ENCODE data around the gene HID1. TPM values are rescaled to one million over a fixed set of nuclear protein-coding genes. Genes with fewer than 3 reads are reported as not detected.

The HID1 gene
- total RNA-seq, 1 donor = 4.3 TPM

DNA sequence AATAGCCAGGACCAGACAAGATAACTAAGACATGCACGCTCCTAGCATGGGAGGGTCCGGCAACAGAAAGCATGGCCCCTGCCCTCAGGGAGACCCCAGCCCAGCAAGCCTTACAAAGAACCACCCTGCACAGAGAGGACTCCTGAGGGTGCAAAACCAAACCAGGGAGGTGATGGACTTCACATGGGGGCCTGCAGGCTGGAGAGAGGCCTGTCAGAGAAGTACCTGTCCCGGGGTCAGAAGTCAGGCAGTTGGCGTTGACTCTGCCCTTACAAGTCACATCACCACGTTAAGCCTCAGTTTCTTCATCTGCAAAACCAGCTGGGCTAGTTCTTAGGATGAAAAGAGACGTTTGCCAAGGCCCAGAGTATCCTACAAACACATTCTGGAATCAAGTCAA, 43.8 kb downstream of the HID1 start:
- no peak for DNase-seq (ENCODE audit: low read depth)
- TF ChIP-seq, protein P1, sequence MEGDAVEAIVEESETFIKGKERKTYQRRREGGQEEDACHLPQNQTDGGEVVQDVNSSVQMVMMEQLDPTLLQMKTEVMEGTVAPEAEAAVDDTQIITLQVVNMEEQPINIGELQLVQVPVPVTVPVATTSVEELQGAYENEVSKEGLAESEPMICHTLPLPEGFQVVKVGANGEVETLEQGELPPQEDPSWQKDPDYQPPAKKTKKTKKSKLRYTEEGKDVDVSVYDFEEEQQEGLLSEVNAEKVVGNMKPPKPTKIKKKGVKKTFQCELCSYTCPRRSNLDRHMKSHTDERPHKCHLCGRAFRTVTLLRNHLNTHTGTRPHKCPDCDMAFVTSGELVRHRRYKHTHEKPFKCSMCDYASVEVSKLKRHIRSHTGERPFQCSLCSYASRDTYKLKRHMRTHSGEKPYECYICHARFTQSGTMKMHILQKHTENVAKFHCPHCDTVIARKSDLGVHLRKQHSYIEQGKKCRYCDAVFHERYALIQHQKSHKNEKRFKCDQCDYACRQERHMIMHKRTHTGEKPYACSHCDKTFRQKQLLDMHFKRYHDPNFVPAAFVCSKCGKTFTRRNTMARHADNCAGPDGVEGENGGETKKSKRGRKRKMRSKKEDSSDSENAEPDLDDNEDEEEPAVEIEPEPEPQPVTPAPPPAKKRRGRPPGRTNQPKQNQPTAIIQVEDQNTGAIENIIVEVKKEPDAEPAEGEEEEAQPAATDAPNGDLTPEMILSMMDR (IDR thresholded peaks at IDR 0.05; ENCODE audit: insufficient read depth, low read depth, low read length) = no peak
- no peak overlapping the region for H3K4me3 ChIP-seq (ENCODE audit: low read depth, low read length)

DNA sequence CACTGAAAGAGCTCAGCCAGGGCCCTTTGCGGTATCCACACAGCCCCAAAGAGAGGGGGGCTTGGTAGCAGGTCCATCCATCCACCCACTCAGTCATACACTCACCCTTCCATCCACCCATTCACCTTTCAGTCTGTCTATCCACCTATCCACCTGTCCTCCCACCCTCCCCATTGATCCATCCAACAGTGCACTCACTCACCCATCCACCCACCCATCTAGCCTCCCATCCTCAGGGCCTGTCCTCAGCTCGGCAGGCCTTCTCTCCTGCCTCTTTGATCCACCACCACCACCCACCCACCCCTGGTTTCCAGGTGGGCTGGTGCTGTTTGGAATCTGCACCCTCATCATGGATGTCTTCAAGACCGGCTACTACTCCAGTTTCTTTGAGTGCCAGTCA, 47.3 kb downstream of the HID1 start:
- TF ChIP-seq, protein P1 (IDR thresholded peaks at IDR 0.05; ENCODE audit: insufficient read depth, low read depth, low read length) = no peak
- DNase-seq (ENCODE audit: low read depth) = no peak
- no peak overlapping the region for H3K4me3 ChIP-seq (ENCODE audit: low read depth, low read length)

DNA sequence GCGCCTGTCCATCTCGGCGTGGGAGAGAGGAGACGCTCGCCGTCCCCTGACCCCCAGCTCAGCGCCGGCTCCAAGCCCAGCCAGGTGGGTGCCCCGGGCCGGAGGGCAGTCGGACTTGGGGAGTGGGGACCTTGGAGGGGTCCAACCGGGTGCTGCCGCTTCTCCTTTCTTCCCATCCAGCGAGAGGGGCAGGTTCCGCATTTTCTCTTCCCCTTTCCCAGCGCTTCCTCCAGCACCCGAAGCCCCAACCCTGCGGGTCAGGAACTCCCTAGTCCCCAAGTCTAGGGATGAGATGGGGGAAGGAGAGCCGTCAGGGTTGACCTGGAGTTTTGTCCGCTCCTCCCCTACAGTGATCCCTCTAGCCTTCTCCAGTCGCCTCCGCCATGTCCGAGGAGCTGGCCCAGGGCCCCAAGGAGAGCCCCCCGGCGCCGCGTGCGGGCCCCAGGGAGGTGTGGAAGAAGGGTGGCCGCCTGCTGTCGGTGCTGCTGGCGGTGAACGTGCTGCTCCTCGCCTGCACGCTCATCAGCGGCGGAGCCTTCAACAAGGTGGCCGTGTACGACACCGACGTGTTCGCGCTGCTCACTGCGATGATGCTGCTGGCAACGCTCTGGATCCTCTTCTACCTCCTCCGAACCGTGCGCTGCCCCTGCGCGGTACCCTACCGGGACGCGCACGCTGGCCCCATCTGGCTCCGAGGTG, 48.2 kb downstream of the HID1 start, which contains the start of gene OTOP2:
Gene OTOP2, plus strand, starts transcription at position 24 of the 699 bp plus-strand sequence. Its CDS starts 360 bp downstream, at position 384.
- H3K4me3 ChIP-seq (ENCODE audit: low read depth, low read length) = peak within 1 kb of the TSS; percentile 27
- no peak for DNase-seq (ENCODE audit: low read depth)
- TF ChIP-seq, protein P1 (IDR thresholded peaks at IDR 0.05; ENCODE audit: insufficient read depth, low read depth, low read length) = no peak

DNA sequence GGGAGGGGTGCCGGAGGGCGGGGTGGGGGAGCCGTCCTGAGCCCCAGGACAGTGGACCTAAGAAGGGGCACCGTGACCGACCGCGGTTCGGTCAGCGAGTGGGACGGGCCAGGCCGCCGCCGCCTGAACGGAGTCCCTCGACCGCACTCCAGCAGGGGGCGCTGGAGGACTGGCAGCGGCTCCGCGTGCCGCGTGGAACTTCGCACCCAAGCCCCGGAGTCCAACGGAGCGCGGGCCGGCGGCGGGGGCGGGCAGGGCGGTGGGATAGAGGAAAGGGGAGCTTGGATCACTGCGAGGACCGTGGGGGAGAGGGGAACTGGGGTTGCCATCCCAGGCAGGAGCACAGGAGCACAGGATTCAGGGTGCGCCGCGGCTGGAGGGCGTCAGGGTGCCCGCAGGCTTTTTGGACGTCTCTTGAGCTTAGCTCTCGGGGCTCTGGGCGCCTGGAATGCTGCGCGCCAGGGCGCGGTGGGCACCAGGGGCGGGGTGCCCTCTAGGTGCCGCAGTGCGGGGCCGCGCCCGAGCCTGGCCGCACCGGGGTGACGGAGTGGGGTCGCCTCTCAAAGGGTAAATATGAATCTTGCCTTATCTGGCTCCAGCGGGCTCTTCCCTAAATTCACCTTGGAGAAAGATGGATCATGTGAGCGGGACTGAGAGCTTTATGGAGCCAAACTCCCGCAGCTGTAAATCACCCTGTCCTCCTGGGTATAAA, 48.9 kb downstream of the HID1 start:
- peak overlapping the region; percentile 27 for H3K4me3 ChIP-seq (ENCODE audit: low read depth, low read length)
- TF ChIP-seq, protein P1 (IDR thresholded peaks at IDR 0.05; ENCODE audit: insufficient read depth, low read depth, low read length) = peak; percentile 55
- peak; percentile 30 for DNase-seq (ENCODE audit: low read depth)

DNA sequence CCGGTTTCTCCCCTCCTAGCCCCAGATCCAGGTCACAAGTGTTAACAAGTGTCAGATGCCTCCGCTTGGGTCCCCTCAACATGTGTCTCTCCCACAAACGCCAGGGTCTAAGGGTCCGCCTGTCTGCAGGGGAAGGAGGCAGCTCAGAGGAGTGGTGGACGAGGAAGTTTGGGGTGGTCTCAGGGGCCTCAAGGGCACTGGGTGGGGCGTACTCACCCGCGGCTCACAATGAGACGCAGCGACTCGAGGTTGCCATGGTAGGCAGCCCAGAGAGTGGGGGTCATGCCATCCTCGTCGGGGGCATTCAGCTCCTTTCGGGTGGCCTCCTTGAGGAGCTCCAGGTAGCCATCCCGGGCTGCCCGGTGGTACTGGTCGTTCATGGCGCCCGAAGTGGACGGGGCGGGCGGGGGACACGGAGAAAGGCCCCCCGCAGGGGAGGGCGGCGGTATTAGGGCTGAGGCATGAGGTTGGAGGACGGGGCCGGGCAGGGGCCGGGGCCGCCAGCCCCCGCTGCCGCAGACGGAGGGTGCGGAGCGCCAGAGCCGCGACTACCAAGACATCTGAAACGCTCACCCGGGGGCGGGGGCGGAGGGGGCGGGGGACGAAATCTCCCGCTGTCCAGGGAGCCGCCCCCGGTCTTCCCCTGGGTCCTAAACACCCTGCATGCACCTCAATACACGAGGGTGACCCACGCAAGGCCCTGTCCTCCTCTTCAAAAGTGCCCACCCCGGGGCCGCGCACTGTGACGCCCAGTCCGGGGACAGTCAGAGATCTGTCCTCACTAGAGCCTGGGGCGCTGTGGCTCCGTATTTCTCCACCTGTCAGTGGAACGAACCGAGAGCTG, 49.6 kb downstream of the HID1 start, which contains the start of gene USH1G:
Gene USH1G, minus strand, starts transcription at position 562 of the 844 bp plus-strand sequence. Its CDS starts 182 bp downstream, at position 380.
- H3K4me3 ChIP-seq (ENCODE audit: low read depth, low read length) = peak within 1 kb of the TSS; percentile 27
- no peak for DNase-seq (ENCODE audit: low read depth)
- TF ChIP-seq, protein P1 (IDR thresholded peaks at IDR 0.05; ENCODE audit: insufficient read depth, low read depth, low read length) = no peak

DNA sequence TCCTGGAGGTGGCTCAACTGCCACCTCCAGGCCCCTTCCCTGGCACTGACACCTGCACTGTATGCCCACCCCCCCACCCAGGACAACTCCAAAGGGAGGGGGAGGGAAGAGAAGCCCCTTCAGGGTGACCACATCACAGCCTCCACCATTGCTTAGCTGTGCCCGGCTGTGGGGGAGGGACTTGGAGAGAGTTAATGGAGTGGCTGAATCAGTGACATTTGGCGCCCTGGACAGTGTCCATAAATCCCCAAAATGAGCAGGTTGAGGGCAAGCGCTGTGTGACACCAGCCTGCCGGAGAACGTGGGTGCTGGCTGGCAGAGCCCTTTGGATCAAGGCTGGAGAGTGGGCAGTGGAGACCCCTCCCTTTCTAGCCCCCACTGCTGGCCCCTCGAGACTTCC, 50.4 kb downstream of the HID1 start:
- DNase-seq (ENCODE audit: low read depth) = no peak
- TF ChIP-seq, protein P1 (IDR thresholded peaks at IDR 0.05; ENCODE audit: insufficient read depth, low read depth, low read length) = no peak
- H3K4me3 ChIP-seq (ENCODE audit: low read depth, low read length) = no peak overlapping the region
